CD4-positive, CD25-positive, alpha-beta regulatory T cell (primary cell): Measurements from ENCODE around the gene BCL2. TPM values are rescaled to one million over a fixed set of nuclear protein-coding genes. Genes with fewer than 3 reads are reported as not detected.

Experiments used
- ATAC-seq, 2 donors: fragments of 150-1000 bp; cut with Tn5 transposase; one replicate each; pipeline ENCODE4 v1.10.0; 2021; ENCODE audit warnings: low read depth in 2 of 2, moderate number of reproducible peaks in 2 of 2, moderate library complexity in 1 of 2
- DNase-seq, 3 donors: peaks; one replicate each; pipeline versions ENCODE4 v3.0.0 to v3.0.0-alpha.2; 2012 to 2022; ENCODE audit warnings: mixed read lengths in 1 of 3
- H3K27ac ChIP-seq: one replicate; pipeline ENCODE4 v1.7.0; 2013; ENCODE audit warnings: mild to moderate bottlenecking, low read length; ENCODE audit not compliant: insufficient read depth, poor library complexity, severe bottlenecking
- H3K27me3 ChIP-seq: one replicate; pipeline ENCODE4 v1.7.0; 2013; ENCODE audit warnings: low read length; ENCODE audit not compliant: control insufficient read depth, insufficient read depth
- H3K36me3 ChIP-seq: one replicate; pipeline ENCODE4 v1.7.0; 2013; ENCODE audit warnings: mild to moderate bottlenecking, low read length, moderate library complexity; ENCODE audit not compliant: control insufficient read depth, insufficient read depth
- H3K4me1 ChIP-seq: 2 replicates; pipeline ENCODE4 v1.7.0; 2013; ENCODE audit warnings: mild to moderate bottlenecking, low read length; ENCODE audit not compliant: insufficient read depth, control insufficient read depth, poor library complexity, severe bottlenecking
- H3K4me3 ChIP-seq: one replicate; pipeline ENCODE4 v1.7.0; 2013; ENCODE audit warnings: low read depth, mild to moderate bottlenecking, low read length, moderate library complexity
- H3K9me3 ChIP-seq, 2 experiments: 1 replicate in 1 of 2; 2 replicates in 1 of 2; pipeline ENCODE4 v1.7.0; 2013; ENCODE audit warnings: low read length in 2 of 2, mild to moderate bottlenecking in 1 of 2, moderate library complexity in 1 of 2; ENCODE audit not compliant: control insufficient read depth in 2 of 2
- H3K27ac Mint-ChIP-seq, 3 donors: one replicate each; pipeline ENCODE4 v1.8.0; 2020 to 2022; ENCODE audit warnings: mild to moderate bottlenecking in 3 of 3, mixed read lengths in 3 of 3, moderate library complexity in 2 of 3
- H3K27me3 Mint-ChIP-seq: one replicate; pipeline ENCODE4 v1.8.0; 2022; ENCODE audit warnings: mild to moderate bottlenecking, mixed read lengths
- H3K36me3 Mint-ChIP-seq: one replicate; pipeline ENCODE4 v1.8.0; 2020; ENCODE audit warnings: mixed read lengths
- H3K4me1 Mint-ChIP-seq, 4 donors: one replicate each; pipeline ENCODE4 v1.8.0; 2020 to 2022; ENCODE audit warnings: mixed read lengths in 4 of 4, mild to moderate bottlenecking in 1 of 4
- H3K4me3 Mint-ChIP-seq, 4 donors: one replicate each; pipeline ENCODE4 v1.8.0; 2020 to 2022; ENCODE audit warnings: mild to moderate bottlenecking in 4 of 4, mixed read lengths in 4 of 4, moderate library complexity in 3 of 4
- H3K9me3 Mint-ChIP-seq, 7 donors: one replicate each; pipeline ENCODE4 v1.8.0; 2020 to 2022; ENCODE audit warnings: mixed read lengths in 7 of 7, mild to moderate bottlenecking in 3 of 7, moderate library complexity in 2 of 7
- polyA plus RNA-seq, 4 donors: library from polyadenylated mRNA; unstranded; fragments of 300-500 nt; fragmentation: Illumina TruSeq; gene quantifications; one replicate each; pipeline ENCODE4 v1.2.3, GENCODE V29; 2021
- total RNA-seq: library from RNA; stranded (reverse); gene quantifications from one replicate; pipeline ENCODE4 v1.2.3, GENCODE V29; 2022

Gene BCL2
- total and polyA plus RNA-seq, 5 donors from 2014 or later: 19.1 to 125 (median 31.1) TPM

DNA sequence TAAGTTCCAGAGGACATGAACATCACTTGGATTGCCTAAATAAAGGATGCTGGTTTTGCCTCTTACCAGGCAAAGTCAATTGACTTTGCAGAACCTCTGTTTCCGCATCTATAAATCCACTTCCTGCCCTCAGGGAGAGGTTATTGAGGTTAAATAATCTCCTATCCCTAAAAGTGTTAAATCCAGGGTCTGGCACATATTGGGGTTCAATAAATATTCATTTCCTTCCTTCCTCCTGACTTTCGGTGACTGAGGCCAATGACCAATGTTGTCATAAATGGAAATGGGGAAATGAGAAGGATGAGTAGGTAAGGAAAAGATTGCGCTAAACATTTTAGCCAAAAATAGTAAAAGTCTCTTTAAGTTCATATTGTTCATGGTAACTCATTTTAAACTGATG, 16.0 kb downstream of the BCL2 start:
- peaks cover 65 to 99% (median 92%) of the 10 kb centered on the region in 4 donors for H3K4me1 Mint-ChIP-seq
- H3K27ac Mint-ChIP-seq: peak overlapping the region in 2 of 3 donors; percentile 49 to 86
- H3K36me3 ChIP-seq: peaks cover 14% of the 10 kb centered on the region
- H3K4me3 ChIP-seq: peak overlapping the region; percentile 61
- peaks cover 80% of the 10 kb centered on the region for H3K4me1 ChIP-seq
- no peaks in the 10 kb centered on the region for H3K9me3 Mint-ChIP-seq
- H3K27me3 Mint-ChIP-seq: no peaks in the 10 kb centered on the region
- H3K27me3 ChIP-seq: no peaks in the 10 kb centered on the region
- H3K27ac ChIP-seq: peak overlapping the region; percentile 49
- no peak for DNase-seq
- H3K4me3 Mint-ChIP-seq: peak overlapping the region in 3 of 4 donors; percentile 24 to 61 (median 56)
- no peak for ATAC-seq
- peaks cover 47% of the 10 kb centered on the region for H3K36me3 Mint-ChIP-seq
- H3K9me3 ChIP-seq: no peaks in the 10 kb centered on the region

DNA sequence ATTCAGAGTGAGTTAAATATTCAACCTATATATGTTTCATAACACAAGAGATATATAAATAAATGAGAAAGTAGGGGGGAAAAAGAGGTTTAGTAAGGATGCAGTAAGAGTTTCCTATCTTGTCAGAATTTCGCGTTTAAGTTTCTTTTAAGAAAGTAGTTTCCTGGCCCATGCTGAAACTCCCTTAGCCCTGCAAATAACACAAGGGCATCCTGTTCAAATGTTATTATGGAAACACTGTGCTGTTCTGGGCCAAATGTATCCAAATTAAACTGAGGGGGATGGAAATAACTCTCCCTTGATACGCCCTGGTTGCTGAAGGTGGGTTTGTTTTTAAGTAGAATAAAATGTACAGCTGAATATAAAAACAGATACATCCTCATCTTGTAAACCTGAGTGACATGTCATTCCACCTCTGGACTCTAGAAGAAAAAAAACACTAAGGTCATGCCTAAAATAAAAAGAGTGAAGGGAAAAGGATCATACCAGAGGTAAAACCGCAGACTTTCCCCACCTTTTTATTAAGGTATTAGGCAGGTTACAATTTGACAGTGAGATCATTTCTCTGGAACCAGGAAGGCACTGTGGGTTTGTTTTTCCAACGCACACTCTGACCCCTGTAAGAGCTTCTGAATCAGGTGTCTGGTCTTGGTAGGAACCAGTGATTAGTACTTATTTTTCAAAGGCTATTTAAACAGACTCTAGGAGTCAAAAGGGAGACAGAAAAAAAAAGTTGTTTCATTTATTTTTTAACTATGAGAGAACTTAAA, 16.7 kb downstream of the BCL2 start:
- no peaks in the 10 kb centered on the region for H3K9me3 ChIP-seq
- Mint-ChIP-seq H3K4me1 (peaks cover 70 to 97% (median 91%) of the 10 kb centered on the region in 4 donors), H3K36me3 (peaks cover 48% of the 10 kb centered on the region), H3K27ac (peak overlapping the region; percentile 63 to 86 (median 71)), H3K9me3 (no peaks in the 10 kb centered on the region), H3K27me3 (no peaks in the 10 kb centered on the region), H3K4me3 (peak overlapping the region; percentile 61 to 77 (median 64))
- DNase-seq (no peak), ATAC-seq (no peak)
- peak overlapping the region; percentile 65 for H3K27ac ChIP-seq
- peak overlapping the region; percentile 61 for H3K4me3 ChIP-seq
- peaks cover 82% of the 10 kb centered on the region for H3K4me1 ChIP-seq
- H3K36me3 ChIP-seq: peaks cover 20% of the 10 kb centered on the region
- H3K27me3 ChIP-seq: no peaks in the 10 kb centered on the region

DNA sequence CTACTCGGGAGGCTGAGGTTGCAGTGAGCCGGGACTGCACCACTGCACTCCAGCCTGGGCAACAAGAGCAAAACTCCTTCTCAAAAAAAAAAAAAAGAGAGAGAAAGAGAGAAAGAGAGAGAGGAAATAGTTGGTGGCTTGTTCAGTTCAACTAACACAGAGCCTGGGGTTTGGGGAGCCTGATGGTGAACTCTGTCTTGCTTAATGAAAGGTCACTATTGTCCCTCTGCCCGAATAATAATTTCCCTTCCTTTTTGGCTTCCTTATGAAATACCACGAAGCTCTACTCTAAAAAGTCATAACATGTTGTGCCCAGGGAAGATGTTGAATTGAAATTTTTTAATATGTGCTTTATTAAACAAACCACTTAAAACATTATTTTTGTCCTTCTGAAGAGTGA, 17.3 kb downstream of the BCL2 start:
- ATAC-seq (no peak), DNase-seq (no peak)
- Histone ChIP-seq H3K27ac (peak overlapping the region; percentile 65), H3K4me1 (peaks cover 76% of the 10 kb centered on the region), H3K36me3 (peaks cover 17% of the 10 kb centered on the region), H3K27me3 (no peaks in the 10 kb centered on the region), H3K9me3 (no peaks in the 10 kb centered on the region), H3K4me3 (peak overlapping the region; percentile 61)
- H3K4me3 Mint-ChIP-seq: peak overlapping the region; percentile 61 to 77 (median 64)
- no peaks in the 10 kb centered on the region for H3K27me3 Mint-ChIP-seq
- H3K9me3 Mint-ChIP-seq: no peaks in the 10 kb centered on the region
- H3K36me3 Mint-ChIP-seq: peaks cover 51% of the 10 kb centered on the region
- peaks cover 70 to 97% (median 86%) of the 10 kb centered on the region in 4 donors for H3K4me1 Mint-ChIP-seq
- H3K27ac Mint-ChIP-seq: peak overlapping the region; percentile 63 to 86 (median 71)

DNA sequence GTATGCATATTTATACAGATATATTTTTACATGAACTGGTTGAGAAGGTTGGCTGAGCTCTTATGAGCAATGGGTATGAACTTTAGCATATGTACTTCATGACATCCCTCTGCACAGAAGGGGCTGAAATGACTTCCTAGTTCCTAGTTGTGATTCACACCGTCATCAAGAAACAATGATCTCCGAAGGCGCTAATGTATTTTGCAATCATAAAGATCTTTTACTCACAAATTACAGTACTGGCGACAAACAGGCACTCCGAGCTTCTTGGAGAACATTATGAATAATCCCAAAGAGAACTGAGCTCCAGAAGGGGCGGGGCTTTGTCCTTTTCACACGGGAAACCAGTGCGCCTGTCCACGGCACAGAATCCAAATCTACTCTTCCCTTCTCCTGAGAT, 18.1 kb downstream of the BCL2 start:
- Mint-ChIP-seq H3K9me3 (no peaks in the 10 kb centered on the region), H3K36me3 (peaks cover 48% of the 10 kb centered on the region), H3K27me3 (no peaks in the 10 kb centered on the region), H3K27ac (peak overlapping the region; percentile 64 to 92 (median 92)), H3K4me1 (peaks cover 63 to 93% (median 80%) of the 10 kb centered on the region in 4 donors), H3K4me3 (peak overlapping the region in 3 of 4 donors; percentile 9 to 61 (median 59))
- Histone ChIP-seq H3K4me1 (peaks cover 69% of the 10 kb centered on the region), H3K9me3 (no peaks in the 10 kb centered on the region), H3K27me3 (no peaks in the 10 kb centered on the region), H3K4me3 (no peak overlapping the region), H3K36me3 (peaks cover 19% of the 10 kb centered on the region), H3K27ac (peak overlapping the region; percentile 65)
- ATAC-seq (no peak), DNase-seq (no peak)

DNA sequence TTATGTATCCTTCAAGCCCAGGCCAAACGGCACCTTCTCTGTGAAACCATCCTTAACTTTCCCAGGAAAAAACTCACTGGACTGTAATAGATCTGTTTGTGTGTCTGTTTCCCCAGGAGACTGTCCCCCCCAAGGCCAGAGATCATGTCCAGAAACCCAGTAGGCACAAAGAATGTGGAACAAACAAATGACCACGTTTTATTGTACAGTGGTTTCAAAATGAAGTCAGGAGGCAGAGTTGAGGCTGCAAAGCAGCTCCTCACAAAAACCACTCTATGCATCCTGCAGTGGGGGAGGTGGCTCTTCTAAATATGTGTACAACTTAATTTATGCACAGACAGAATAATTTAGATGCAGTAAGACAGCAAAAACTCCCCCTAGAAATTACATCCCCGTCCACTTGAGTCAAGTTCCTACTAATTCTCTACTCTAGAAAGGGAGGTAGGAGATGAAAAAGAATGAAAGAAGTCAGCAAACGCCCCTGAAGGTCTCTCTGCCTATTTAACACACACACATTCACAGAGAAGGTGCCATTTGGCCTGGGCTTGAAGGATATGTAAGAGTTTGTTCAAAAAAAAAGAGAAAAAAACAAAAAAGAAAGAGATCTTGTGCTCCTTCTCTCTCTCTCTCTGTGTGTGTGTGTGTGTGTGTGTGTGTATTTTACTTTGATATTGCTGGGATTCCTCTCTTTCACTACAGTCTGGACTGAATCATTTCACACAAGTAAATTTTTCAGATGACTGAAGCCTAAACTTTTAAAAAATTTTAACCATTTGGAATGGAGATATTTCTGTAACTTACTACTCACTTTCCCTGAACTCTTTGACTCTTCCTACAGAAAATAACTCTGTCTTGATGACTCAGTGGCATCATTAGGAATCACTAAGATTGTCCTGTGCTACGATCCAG, 19.5 kb downstream of the BCL2 start:
- peak overlapping the region; percentile 62 for H3K27ac ChIP-seq
- ATAC-seq: peak in 1 of 2 donors; percentile 32
- peak overlapping the region; percentile 46 for H3K4me3 ChIP-seq
- no peaks in the 10 kb centered on the region for H3K27me3 ChIP-seq
- H3K36me3 ChIP-seq: peaks cover 29% of the 10 kb centered on the region
- H3K9me3 ChIP-seq: no peaks in the 10 kb centered on the region
- peaks cover 52% of the 10 kb centered on the region for H3K36me3 Mint-ChIP-seq
- H3K9me3 Mint-ChIP-seq: no peaks in the 10 kb centered on the region
- peak overlapping the region; percentile 85 to 92 (median 92) for H3K27ac Mint-ChIP-seq
- H3K4me3 Mint-ChIP-seq: peak overlapping the region; percentile 55 to 89 (median 69)
- DNase-seq: peak in 1 of 3 donors; percentile 70
- peaks cover 64% of the 10 kb centered on the region for H3K4me1 ChIP-seq
- H3K27me3 Mint-ChIP-seq: no peaks in the 10 kb centered on the region
- H3K4me1 Mint-ChIP-seq: peaks cover 68 to 93% (median 77%) of the 10 kb centered on the region in 4 donors

DNA sequence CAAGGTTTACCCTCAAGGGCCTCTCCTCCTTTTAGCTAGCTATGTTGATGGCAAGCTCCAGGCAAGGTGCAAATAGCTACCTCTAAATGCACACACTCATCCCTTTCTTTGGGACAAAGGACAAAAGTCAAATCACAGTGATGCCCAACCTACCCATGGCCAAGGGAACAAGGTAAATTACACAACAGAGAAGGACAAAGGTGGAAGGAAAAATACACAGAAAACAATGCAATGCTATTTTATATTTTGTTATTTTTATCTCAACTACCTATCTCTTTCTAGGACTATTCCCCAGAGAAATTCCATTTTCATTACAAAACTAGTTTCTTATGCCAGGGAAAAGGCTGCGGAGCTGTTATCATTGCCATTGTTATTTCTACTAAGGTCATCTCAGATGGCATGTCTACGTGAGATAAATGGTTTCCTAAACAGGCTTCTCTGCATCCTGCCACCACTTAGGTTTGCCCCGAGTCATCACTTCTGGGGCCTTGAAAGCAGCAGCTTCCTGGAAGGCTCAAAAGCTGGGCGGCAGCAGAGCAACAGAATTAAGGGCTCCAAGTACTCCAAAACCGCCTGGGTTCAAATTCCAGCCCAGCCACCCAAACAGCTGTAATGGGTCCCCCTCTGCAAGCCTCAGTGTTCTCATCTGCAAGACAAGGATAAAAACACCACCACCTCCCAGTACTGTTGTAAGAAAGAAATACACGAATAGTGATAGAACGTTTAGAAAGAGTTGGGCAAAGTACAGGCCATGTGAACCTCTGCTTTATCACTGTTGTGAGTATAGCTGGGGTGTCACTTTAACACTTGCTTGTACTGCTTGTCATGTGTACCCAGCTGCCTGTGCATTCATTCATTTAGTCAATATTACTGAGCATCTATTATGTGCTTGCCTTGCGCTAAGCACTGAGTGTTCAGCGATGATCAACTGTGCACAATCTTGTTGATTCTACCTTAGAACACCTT, 20.9 kb downstream of the BCL2 start:
- no peaks in the 10 kb centered on the region for H3K9me3 Mint-ChIP-seq
- Histone ChIP-seq H3K9me3 (no peaks in the 10 kb centered on the region), H3K27ac (peak overlapping the region; percentile 62), H3K4me1 (peaks cover 59% of the 10 kb centered on the region), H3K36me3 (peaks cover 33% of the 10 kb centered on the region), H3K27me3 (no peaks in the 10 kb centered on the region), H3K4me3 (peak overlapping the region; percentile 49)
- peak overlapping the region; percentile 61 to 89 (median 78) for H3K4me3 Mint-ChIP-seq
- ATAC-seq: peak; percentile 61 to 66
- no peaks in the 10 kb centered on the region for H3K27me3 Mint-ChIP-seq
- peaks cover 61 to 86% (median 67%) of the 10 kb centered on the region in 4 donors for H3K4me1 Mint-ChIP-seq
- H3K36me3 Mint-ChIP-seq: peaks cover 53% of the 10 kb centered on the region
- H3K27ac Mint-ChIP-seq: peak overlapping the region; percentile 63 to 92 (median 92)
- peak in 1 of 3 donors; percentile 79 for DNase-seq
